ENCODE results near the gene GAS2L1.

The GAS2L1 gene

GRCh38 chr22:29332886-29333496, 26.5 kb downstream of the GAS2L1 start:
- H3K4me1 ChIP-seq (ENCODE audit: control insufficient read depth, insufficient read depth, low read length), result no peaks in the 10 kb centered on the region
- no peak overlapping the region for H3K4me3 ChIP-seq (ENCODE audit: low read depth, low read length)
- H3K9me3 ChIP-seq (ENCODE audit: control insufficient read depth, insufficient read depth, low read depth, low read length), result no peaks in the 10 kb centered on the region
- CTCF ChIA-PET, result interaction anchor here (1.5 kb wide), 1 partner anchor 26 kb away, joined by 3 read pairs; no protein-coding TSS in a partner anchor
- POLR2A ChIA-PET, result interaction anchor here (0.5 kb wide), 1 partner anchor 37 kb away, joined by 3 read pairs; no protein-coding TSS in a partner anchor
- H3K27ac ChIP-seq (ENCODE audit: extremely low read depth, low read depth, low read length), result no peak overlapping the region
- peaks cover 0 to 98% of the 10 kb centered on the region in 2 experiments; a peak in 2 of 3 replicates for H3K36me3 ChIP-seq (ENCODE audit: control insufficient read depth in 2 of 2, insufficient read depth in 1 of 2, low read length in 2 of 2)
- TF ChIP-seq ZNF544 (tag by site-specific recombination; IDR thresholded peaks at IDR 0.05) (no peak), GLIS2 (tag by site-specific recombination; IDR thresholded peaks at IDR 0.05) (no peak), ZNF366 (tag by site-specific recombination; conservative IDR thresholded peaks at IDR 0.05) (no peak), KLF9 (tag by site-specific recombination; IDR thresholded peaks at IDR 0.05; ENCODE audit: low read depth) (no peak), ZNF529 (tag by site-specific recombination; IDR thresholded peaks at IDR 0.05; ENCODE audit: insufficient replicate concordance) (no peak), ZNF394 (tag by site-specific recombination; IDR thresholded peaks at IDR 0.05; ENCODE audit: borderline replicate concordance) (no peak), MYNN (tag by site-specific recombination; IDR thresholded peaks at IDR 0.05; ENCODE audit: borderline replicate concordance) (no peak), ZNF133 (tag by site-specific recombination; IDR thresholded peaks at IDR 0.05) (no peak), ZNF830 (tag by site-specific recombination; IDR thresholded peaks at IDR 0.05; ENCODE audit: low read depth) (no peak), ZBTB10 (tag by site-specific recombination; IDR thresholded peaks at IDR 0.05) (no peak), BCL11A (tag by site-specific recombination; IDR thresholded peaks at IDR 0.05; ENCODE audit: low read depth) (no peak)
- TF ChIP-seq, protein P1, sequence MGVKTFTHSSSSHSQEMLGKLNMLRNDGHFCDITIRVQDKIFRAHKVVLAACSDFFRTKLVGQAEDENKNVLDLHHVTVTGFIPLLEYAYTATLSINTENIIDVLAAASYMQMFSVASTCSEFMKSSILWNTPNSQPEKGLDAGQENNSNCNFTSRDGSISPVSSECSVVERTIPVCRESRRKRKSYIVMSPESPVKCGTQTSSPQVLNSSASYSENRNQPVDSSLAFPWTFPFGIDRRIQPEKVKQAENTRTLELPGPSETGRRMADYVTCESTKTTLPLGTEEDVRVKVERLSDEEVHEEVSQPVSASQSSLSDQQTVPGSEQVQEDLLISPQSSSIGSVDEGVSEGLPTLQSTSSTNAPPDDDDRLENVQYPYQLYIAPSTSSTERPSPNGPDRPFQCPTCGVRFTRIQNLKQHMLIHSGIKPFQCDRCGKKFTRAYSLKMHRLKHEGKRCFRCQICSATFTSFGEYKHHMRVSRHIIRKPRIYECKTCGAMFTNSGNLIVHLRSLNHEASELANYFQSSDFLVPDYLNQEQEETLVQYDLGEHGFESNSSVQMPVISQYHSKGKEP (tag by site-specific recombination; IDR thresholded peaks at IDR 0.05), result no peak

GRCh38 chr22:29334148-29334547, 27.7 kb downstream of the GAS2L1 start:
- TF ChIP-seq SCRT2 (tag by site-specific recombination; IDR thresholded peaks at IDR 0.05), result peak; percentile 24; the same call in 1 of the 2 replicates
- TF ChIP-seq, protein P2, sequence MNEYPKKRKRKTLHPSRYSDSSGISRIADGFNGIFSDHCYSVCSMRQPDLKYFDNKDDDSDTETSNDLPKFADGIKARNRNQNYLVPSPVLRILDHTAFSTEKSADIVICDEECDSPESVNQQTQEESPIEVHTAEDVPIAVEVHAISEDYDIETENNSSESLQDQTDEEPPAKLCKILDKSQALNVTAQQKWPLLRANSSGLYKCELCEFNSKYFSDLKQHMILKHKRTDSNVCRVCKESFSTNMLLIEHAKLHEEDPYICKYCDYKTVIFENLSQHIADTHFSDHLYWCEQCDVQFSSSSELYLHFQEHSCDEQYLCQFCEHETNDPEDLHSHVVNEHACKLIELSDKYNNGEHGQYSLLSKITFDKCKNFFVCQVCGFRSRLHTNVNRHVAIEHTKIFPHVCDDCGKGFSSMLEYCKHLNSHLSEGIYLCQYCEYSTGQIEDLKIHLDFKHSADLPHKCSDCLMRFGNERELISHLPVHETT (tag by site-specific recombination; IDR thresholded peaks at IDR 0.05), result no peak
- no peak overlapping the region for H3K4me3 ChIP-seq (ENCODE audit: low read depth, low read length)
- ChIA-PET POLR2A (interaction anchor here (1.1 kb wide), 1 partner anchor 19 kb away, joined by 4 read pairs; the partner anchor contains the start of gene RASL10A), CTCF (interaction anchor here (1.0 kb wide), 2 partner anchors 15 to 25 kb away, joined by 3 read pairs; no protein-coding TSS in a partner anchor)
- no peaks in the 10 kb centered on the region for H3K4me1 ChIP-seq (ENCODE audit: control insufficient read depth, insufficient read depth, low read length)
- H3K27ac ChIP-seq (ENCODE audit: extremely low read depth, low read depth, low read length), result no peak overlapping the region
- H3K9me3 ChIP-seq (ENCODE audit: control insufficient read depth, insufficient read depth, low read depth, low read length), result no peaks in the 10 kb centered on the region
- H3K36me3 ChIP-seq (ENCODE audit: control insufficient read depth in 2 of 2, insufficient read depth in 1 of 2, low read length in 2 of 2), result peaks cover 7 to 98% of the 10 kb centered on the region in 2 experiments

All from HEK293 (cell line).